ENCODE data around the gene MYO3B. TPM values are rescaled to one million over a fixed set of nuclear protein-coding genes. Genes with fewer than 3 reads are reported as not detected.
A peak's percentile ranks its signal among the peaks of the same experiment; 100 is the strongest.

Gene MYO3B
- total RNA-seq, 1 donor from 2014 or later = 0.22 TPM

GRCh38 chr2:170396799-170397459 is 219.0 kb downstream of the MYO3B start:
- H3K4me3 Mint-ChIP-seq (ENCODE audit: unreplicated experiment) = no peak overlapping the region
- TF ChIP-seq CTCF (IDR thresholded peaks at IDR 0.05; ENCODE audit: partially characterized antibody, unreplicated experiment) = no peak
- H3K27me3 Mint-ChIP-seq (ENCODE audit: unreplicated experiment) = peaks cover 6% of the 10 kb centered on the region
- no peaks in the 10 kb centered on the region for H3K36me3 Mint-ChIP-seq (ENCODE audit: unreplicated experiment)
- peaks cover 13% of the 10 kb centered on the region for H3K4me1 Mint-ChIP-seq (ENCODE audit: low read depth, unreplicated experiment)
- peaks cover 6% of the 10 kb centered on the region for H3K9me3 Mint-ChIP-seq (ENCODE audit: unreplicated experiment)
- no peak overlapping the region for H3K27ac Mint-ChIP-seq (ENCODE audit: unreplicated experiment)
- no peak for DNase-seq

GRCh38 chr2:170401187-170401586 is 223.2 kb downstream of the MYO3B start:
- Mint-ChIP-seq H3K4me1 (ENCODE audit: low read depth, unreplicated experiment) (peaks cover 13% of the 10 kb centered on the region), H3K4me3 (ENCODE audit: unreplicated experiment) (no peak overlapping the region), H3K9me3 (ENCODE audit: unreplicated experiment) (peaks cover 6% of the 10 kb centered on the region), H3K36me3 (ENCODE audit: unreplicated experiment) (no peaks in the 10 kb centered on the region), H3K27me3 (ENCODE audit: unreplicated experiment) (peaks cover 6% of the 10 kb centered on the region), H3K27ac (ENCODE audit: unreplicated experiment) (peak overlapping the region; percentile 35)
- TF ChIP-seq CTCF (IDR thresholded peaks at IDR 0.05; ENCODE audit: partially characterized antibody, unreplicated experiment) = no peak
- DNase-seq = no peak

- peaks cover 6% of the 10 kb centered on the region for H3K9me3 Mint-ChIP-seq (ENCODE audit: unreplicated experiment)
- H3K36me3 Mint-ChIP-seq (ENCODE audit: unreplicated experiment) = no peaks in the 10 kb centered on the region
- no peak for TF ChIP-seq CTCF (IDR thresholded peaks at IDR 0.05; ENCODE audit: partially characterized antibody, unreplicated experiment)
- H3K4me3 Mint-ChIP-seq (ENCODE audit: unreplicated experiment) = no peak overlapping the region
- peaks cover 6% of the 10 kb centered on the region for H3K27me3 Mint-ChIP-seq (ENCODE audit: unreplicated experiment)
- no peak overlapping the region for H3K27ac Mint-ChIP-seq (ENCODE audit: unreplicated experiment)
- no peak for DNase-seq
- H3K4me1 Mint-ChIP-seq (ENCODE audit: low read depth, unreplicated experiment) = peaks cover 7% of the 10 kb centered on the region
These were observed 226.9 kb downstream of the MYO3B start for GRCh38 chr2:170404846-170405245.

- Mint-ChIP-seq H3K27me3 (ENCODE audit: unreplicated experiment) (peaks cover 6% of the 10 kb centered on the region), H3K27ac (ENCODE audit: unreplicated experiment) (no peak overlapping the region), H3K9me3 (ENCODE audit: unreplicated experiment) (peaks cover 6% of the 10 kb centered on the region), H3K4me3 (ENCODE audit: unreplicated experiment) (no peak overlapping the region), H3K36me3 (ENCODE audit: unreplicated experiment) (no peaks in the 10 kb centered on the region), H3K4me1 (ENCODE audit: low read depth, unreplicated experiment) (peaks cover 7% of the 10 kb centered on the region)
- no peak for TF ChIP-seq CTCF (IDR thresholded peaks at IDR 0.05; ENCODE audit: partially characterized antibody, unreplicated experiment)
- DNase-seq = no peak
These were observed 227.4 kb downstream of the MYO3B start for GRCh38 chr2:170405326-170405725.

GRCh38 chr2:170408461-170409163 is 230.7 kb downstream of the MYO3B start:
- H3K9me3 Mint-ChIP-seq (ENCODE audit: unreplicated experiment) = no peaks in the 10 kb centered on the region

More at GRCh38 chr2:170408461-170409163, 230.7 kb downstream of the MYO3B start:
- no peaks in the 10 kb centered on the region for H3K27me3 Mint-ChIP-seq (ENCODE audit: unreplicated experiment)
- DNase-seq = no peak
- no peak overlapping the region for H3K27ac Mint-ChIP-seq (ENCODE audit: unreplicated experiment)
- TF ChIP-seq CTCF (IDR thresholded peaks at IDR 0.05; ENCODE audit: partially characterized antibody, unreplicated experiment) = no peak
- H3K4me3 Mint-ChIP-seq (ENCODE audit: unreplicated experiment) = no peak overlapping the region
- no peaks in the 10 kb centered on the region for H3K4me1 Mint-ChIP-seq (ENCODE audit: low read depth, unreplicated experiment)
- H3K36me3 Mint-ChIP-seq (ENCODE audit: unreplicated experiment) = no peaks in the 10 kb centered on the region
